NCI-H2196 treated with DMSO at 0.1 percent for 48 hours (cell line): ENCODE results near the gene SPATA1.
A peak's percentile ranks its signal among the peaks of the same experiment; 100 is the strongest.
"Not testable (repeated sequence)": the region's sequence is repeated elsewhere in the genome, so short reads cannot be mapped to it uniquely, and the experiment has no call there.

Experiments used
- DNase-seq: peaks from one replicate; lab custom pipeline; 2025; ENCODE audit not compliant: unreplicated experiment; lab: John Stamatoyannopoulos, UW

The SPATA1 gene, protein sequence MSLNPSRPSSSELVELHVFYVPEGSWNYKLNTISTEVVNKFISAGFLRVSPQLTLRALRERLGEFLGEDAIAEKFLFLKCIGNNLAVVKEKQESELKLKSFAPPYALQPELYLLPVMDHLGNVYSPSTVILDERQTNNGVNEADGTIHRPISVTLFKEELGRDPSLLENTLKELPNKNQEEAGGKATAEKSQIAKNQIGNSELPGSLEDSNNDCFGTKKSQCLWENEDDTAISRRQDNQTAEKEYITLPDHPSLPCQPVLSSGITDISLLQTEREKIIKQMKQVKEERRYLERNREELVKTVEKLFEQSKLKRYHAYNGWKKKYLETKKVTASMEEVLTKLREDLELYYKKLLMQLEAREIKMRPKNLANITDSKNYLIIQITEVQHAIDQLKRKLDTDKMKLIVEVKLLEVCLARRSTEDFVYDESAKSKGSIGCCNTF

DNA sequence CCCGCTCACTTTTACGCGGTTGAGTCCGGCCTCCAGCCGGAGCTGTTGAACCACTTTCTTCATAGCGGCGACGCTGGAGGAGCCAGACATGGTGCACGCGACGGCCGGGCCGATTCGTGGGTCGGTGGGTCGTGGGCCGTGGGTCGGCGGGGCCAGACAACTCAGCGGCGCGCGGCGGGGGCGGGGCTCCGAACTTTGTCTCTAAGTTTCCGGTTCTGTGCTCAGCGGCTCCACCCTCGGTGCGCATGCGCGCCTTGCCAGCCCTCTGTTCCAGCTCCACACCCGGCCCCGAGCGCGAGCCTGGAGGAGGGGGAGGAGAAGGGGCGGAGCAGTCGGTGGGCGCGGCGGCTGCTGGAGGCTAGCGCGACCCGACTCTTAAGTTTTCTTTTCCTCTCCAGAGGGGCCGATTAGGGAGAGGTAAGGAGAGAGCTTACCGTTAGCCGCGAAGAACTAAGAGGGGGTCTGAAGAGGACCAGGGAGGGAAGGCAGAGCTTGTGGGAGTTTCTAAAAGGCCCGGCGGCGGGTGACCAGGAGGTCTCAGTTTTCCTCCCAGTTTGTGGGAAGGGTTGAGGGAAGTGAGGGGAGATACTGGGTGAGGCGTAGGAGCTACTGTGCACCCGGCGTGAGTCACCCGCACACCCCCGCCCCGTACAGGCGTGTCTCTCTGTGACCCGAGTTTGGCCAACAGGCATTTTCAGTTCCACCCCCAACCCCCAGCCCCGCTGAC, at the start of gene SPATA1, which contains the start of gene GNG5:
Gene SPATA1 (plus strand): TSS at position 385 of the 727 bp plus-strand sequence. CDS start 9,974 bp downstream, outside the sequence.
Gene GNG5 (minus strand): TSS at position 580 of the 727 bp plus-strand sequence. CDS start 490 bp downstream, at position 90.
- DNase-seq = peak; percentile 91

DNA sequence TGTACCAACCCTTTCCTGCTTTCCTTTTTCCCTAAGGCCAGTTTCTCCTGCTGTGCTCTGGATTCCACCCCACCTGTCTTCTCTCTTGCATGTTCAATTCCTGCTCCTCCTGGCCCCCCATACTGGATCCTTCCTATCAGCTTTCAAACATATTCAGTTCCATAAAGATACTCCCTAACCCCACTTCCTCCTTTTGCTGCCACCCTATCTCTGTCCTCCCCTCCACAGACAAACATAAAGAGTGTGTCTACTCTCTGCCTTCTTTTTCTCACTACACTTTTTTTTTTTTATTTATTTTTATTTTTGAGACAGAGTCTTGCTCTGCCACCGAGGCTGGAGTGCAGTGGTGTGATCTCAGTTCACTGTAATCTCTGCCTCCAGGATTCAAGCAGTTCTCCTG, 44.1 kb upstream of the SPATA1 start:
- no peak for DNase-seq

DNA sequence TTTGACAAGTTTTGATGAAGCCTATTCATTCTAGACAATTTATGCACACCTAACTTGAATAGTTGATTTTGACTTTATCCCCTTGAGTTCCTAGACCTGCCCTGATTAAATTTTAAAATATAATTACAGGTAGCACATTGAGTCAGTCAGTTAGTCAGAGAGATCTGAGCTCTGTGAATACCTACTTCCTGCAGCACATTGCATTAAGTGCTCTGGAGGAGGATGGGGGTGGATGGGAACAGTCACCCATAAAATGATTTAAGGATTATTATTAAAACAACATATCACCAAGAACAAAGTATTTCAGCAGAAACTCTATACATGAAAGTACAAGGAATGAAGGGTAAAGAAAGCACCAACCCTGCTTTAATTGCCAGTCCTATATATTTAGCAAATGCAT, 38.9 kb upstream of the SPATA1 start:
- no peak for DNase-seq

DNA sequence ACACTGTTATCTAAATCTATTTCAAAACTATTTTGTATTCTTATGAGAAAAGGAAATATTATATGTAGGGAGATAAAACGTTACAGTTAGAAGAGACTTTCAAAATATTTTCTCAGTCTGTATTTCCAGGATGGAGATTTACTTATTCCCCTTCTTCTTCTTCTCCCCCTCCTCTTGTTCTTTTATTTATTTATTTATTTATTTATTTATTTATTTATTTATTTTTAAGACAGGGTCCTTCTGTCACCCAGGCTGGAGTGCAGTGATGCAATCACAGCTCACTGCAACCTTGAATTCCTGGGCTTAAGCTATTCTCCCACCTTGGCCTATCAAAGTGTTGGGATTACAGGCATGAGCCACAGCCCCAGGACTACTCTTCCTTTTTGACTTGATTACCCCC, 30.0 kb upstream of the SPATA1 start:
- DNase-seq = no peak

DNA sequence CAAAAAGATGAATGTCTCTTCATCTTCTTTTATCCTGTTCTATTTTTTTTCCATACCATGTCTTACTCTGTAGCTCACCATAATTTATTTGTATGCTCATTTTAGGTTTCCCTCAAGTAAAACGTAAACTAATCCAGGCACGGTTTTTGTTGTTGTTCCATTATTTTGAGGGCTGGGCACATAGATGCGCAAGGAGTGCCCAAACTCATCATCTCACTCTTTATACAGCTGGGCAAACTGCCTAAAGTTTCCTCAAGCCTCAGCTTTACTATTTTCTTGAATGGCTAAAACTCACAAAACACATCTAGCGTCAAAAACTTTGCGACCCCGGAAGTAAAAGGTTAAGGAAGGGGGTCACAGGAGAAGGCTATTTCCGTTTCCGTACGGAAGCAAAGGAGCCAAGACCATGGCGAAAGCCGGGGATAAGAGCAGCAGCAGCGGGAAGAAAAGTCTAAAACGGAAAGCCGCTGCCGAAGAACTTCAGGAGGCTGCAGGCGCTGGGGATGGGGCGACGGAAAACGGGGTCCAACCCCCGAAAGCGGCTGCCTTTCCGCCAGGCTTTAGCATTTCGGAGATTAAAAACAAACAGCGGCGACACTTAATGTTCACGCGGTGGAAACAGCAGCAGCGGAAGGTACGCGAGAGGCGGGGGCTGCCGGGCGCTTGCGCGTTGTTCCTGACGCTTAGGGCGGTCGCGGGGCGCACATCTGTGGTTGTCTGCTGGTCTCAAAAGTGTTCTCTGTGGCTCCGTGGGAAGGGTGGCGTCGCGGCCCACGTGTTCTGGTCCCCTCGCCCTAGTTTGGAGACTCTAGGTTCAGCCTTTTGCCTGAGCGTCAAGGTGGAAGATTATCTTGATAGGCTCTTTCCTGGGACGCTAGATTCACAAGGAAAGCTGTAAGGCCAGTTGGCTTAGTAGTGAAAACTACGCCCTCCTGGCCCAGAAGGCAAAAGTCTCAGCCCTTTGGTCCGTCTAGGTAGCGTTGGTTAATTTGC, 27.0 kb upstream of the SPATA1 start, which contains the start of gene RPF1:
Gene RPF1 (plus strand): TSS at position 391 of the 993 bp plus-strand sequence. CDS start 16 bp downstream, at position 407.
- peak; percentile 36 for DNase-seq

DNA sequence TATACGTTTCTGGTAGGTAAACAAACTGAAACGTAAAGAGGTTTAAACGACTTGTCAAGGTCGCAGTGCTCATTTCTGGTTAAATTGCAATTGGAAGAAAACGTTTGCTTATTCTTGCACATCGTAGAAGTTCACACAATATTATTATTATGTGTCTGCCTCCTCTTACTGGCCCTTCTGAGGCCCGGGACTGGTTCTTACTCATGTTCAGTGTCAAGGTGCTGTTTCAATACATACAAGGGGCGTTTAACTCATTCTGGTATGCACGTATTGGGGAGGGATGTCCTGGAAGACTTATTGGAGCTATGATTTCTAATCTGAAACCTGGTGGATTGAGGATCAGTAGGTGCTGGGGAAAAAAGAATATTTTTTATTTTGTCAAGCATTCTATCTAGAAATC, 26.2 kb upstream of the SPATA1 start:
- no peak for DNase-seq

DNA sequence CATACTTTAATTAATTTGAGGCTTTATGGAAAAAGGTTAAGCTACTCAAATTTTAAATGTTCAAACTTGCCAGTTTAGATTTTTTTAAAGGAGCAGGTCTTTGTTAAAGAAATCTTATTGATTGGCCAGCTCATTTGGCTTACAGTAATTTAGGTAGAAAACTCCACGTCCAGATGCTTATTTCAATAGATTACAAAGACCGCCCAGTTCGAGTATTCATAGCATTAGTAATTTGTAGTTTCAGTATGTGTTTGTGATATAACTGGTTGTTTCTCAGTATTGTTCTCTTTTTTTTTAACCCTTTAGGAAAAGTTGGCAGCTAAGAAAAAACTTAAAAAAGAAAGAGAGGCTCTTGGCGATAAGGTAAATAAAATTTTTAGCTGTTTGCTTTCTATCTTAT, 25.5 kb upstream of the SPATA1 start:
- DNase-seq = no peak

DNA sequence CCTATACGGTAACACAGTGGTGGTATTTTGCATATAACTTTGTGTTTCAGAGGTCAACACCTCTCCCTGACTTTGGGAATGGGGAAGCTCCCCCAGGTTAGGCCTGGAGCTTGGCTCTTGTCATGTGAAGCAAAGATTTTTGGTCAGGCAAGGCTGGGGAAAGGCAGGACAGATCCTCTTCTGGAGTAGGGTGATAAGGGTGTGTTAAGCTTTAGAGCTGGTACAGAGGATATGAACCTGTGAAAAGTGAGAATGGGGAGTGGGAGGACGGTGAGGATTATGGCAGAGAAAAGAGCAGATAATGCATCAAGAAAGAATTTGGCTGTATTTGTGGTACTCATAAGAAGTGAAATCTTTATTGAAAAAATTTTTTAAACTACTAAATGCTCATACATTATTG, 24.9 kb upstream of the SPATA1 start:
- no peak for DNase-seq

DNA sequence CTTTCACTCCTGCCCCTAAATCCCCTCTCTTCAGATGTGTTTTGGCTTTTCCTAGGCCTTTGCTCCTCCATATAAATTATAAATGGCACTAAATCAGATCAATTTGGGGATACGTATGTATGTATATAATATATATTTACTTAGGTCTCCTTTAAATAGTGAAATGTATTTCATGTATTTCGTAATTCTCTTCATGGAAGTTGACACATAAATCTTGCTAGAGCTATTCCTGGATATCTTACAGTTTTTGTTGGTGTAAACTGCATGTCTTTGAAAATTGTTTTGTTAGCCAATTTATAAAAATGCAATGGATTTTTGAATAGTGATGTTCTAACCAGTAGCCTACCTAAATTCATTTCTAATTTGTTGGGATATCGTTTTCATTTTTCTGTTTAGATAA, 18.1 kb upstream of the SPATA1 start:
- DNase-seq = no peak

DNA sequence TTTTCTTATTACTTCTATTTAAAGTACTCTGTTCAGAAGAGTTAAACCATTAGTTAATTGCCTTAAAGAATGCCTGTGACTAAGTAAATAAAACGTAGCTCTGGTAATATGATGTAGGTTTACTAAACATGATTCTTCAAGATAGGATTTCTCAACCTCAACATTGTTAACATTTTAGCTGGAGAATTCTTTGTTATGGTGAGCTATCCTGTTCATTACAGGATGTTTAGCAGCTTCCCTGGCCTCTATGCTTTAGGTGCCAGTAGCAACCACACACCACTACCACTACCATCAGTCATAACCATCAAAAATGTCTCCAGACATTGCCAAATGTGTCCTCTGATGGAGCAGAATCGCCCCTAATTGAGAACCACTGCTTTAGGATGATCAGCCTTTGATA, 16.4 kb upstream of the SPATA1 start:
- no peak for DNase-seq

DNA sequence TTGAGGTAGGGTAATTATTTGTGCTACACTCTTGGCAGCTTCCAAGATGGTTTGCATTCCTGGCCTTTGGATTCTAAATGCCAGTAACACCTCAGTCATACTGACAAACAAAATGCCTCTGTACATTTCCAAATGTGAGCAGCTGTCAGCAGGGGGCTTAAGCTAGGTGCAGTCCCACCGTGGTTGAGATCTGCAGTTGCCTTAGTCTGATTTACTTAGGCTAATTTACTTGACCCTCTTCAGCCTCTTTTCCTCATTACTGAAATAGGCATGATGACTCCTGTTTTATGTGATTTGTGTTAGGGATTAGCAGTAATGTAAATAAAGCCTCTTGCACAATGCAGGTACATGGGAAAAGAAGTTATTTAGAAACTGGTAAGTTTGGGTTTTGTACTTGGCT, 13.5 kb upstream of the SPATA1 start:
- no peak for DNase-seq

DNA sequence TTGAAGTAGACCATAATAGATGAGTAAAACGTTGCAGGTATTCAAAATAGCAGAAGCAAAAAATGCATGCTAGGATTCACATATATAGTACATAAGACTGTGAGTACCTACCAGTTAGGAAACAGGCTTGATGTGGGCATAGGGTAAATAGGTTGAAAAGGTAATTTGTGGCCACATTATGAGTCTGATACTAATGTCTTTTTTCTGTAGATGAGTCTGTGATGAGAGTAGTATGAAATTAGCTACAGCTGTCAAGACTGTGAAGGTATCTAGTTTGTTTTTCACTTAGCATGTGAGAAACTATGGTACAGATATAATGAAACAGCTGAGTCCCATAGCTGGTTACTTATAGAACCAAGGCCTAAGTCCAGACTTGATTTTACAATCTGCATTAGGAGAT, 12.4 kb upstream of the SPATA1 start:
- DNase-seq = no peak

DNA sequence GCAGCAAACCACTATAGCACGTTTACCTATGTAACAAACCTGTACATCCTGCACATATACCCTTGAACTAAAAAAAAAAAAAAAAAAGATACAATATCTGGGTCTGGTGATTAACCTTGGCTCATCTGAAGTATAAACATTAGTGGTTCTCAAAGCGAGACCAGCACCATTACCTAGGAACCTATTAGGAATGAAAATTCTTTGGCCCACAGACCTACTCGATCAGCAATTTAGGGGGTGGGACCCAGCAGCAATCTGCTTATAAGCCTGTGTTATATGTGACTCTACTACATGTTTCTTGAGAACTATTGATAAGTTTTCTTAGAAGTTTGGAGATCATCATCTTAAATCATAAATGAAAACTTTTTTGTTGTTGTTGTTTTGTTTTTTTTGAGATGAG, 9.7 kb upstream of the SPATA1 start:
- DNase-seq = no peak

DNA sequence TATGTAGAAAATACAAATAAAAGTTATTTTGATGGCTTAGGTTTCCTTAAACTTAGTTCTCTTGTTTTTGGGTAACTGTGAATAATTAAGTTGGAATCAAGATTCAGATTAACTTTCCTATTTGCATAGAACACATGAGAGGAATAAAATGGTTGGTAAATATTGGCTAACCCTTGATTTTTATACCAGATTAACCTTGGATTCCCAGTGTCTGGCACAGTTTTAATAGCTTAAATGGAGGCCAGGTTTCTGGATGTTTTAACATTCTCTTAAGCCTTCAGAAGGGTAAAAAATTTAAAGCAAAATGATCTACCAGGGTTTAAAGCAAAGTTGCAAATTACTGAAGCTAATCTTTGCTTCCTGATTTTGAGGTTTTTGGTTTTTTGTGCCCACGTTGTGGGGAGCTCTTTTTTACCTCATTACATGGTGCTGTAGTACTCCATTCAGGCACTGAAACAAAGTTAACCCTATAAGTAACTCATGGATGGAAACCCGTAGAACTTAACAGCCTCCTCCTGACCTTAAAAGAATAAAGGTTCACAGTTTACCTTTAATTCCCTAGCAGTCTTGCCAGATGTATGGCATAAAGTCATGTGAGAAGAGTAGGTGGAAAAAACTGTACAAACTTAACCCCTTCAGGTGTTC, 8.4 kb upstream of the SPATA1 start:
- DNase-seq = no peak

DNA sequence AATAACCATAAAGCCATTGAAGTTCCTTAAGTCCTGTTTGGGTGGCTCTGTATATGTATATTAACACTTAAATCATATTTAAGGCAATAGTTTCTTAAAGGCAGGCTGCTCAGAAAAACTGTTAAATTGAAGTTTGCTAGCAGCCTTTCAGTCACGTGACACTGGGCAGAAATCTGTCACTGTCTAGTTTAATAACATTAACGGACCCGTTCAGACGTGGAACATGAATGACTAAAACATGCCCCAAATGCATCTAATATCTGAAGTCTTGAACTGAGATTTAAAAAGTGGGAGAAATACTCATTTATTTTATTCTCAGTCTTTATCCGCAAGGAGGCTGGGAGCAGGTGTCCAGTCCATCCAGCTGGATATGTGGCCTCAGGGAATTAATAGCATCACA, 3.3 kb upstream of the SPATA1 start:
- no peak for DNase-seq

DNA sequence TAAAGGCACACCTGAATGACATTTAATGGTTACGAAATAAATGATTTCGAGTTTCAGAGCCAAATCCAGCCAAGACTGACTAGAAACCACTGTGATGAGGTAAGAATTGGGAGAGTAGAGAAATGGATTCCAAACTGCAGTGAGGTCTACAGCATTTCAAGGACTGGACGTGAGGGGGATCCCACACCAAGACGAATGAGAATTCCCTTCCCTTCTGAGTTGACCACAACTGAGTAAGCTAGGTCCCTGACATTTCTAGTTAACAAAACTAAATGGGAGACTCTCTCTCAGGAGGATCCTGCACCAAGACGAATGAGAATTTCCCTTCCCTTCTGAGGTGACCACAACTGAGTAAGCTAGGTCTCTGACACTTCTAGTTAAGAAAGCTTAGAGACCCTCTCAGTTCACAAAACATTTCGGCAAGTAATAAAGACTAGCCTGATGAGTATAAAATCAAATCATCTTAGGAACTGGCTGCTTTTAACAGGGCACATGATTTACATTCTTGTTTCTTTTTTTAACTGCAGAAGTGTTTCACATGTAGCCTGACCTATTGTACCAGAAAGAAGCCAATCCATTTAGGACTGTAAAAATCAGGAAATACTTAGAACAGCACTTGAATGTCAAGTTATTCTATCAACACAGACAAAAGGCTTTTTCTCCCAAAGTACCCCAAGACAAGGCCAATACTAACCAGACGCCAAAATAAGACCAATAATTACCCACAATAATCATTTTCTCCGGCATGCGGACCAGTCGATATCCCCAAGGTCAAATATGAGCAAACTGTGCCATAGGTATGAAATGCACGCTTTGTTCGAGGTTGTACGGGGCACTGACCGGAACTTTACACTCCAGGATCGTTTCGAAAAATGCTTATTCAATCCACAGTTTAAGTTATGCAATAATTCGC, 1.4 kb upstream of the SPATA1 start:
- no peak for DNase-seq

DNA sequence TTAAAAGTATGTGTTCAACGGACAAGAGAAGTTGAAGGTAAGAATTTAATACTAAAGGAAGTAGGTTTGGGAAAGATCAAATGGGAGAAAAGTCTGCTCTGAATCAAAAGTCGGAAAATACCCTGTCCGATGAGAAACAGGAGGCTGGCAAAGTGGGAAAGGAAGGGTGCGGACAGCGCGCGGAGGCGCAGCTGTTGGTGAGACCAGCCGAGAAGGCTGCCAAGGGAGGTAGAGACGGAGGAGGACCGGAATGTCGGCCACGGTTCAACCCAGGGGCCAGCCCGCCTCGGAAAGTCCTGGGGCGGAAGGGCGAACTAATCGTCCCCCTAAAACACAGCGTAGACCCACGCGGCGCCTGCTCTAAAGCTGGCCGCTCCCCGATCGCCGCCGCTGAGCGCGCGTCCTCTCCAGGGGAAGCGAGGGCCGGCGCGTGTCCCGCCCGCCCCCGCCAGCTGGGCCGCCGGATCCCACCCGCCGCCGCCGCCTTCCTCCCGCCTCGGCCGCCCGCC, 639 bp upstream of the SPATA1 start:
- DNase-seq = no peak

DNA sequence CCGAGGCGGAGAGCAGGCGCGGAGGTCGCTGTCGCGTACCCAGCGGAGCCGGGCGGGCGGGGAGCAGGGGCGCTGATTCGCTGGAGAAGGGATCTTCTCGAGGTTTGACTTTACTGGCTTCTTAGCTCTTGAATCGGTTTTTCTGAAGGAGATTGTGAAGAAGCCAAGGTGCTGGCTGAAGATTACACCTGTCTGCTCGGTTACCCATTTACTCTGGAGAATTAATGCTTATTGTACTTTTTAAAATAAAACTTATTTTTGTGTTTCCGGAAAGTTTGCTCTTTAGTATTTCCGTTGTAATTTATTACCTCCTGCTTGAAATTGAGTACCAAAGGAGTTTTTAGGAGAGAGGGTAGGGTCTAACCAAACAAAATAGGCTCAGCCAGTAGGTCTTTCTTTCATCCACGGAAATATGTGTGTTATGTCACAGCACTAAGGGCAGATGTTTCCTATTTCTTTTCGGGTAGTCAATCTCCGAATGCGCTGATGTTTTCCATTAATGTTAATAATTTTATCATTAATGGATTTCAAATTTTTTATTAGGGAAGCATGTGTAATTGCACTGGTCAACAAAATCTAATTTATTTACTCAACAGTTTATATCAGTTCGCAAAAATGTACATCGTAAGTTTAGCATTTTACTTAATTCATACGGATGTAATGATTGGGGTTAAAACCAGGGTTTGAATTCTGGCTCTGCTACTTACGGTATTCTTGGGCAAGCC, 705 bp downstream of the SPATA1 start:
- DNase-seq = no peak

DNA sequence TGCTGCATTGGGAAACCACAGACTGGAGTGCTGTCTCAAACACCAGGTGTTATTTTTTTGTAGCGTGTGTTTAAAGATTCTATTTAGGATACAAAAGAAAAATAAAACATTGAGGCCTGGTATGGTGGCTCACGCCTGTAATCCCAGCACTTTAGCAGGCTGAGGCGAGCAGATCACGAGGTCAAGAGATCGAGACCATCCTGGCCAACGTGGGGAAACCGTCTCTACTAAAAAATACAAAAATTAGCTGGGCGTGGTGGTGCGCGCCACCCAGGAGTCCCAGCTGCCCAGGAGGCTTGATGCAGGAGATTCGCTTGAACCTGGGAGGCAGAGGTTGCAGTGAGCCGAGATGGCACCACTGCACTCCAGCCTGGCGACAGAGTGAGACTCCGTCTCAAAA, 1.7 kb downstream of the SPATA1 start:
- not testable (repeated sequence) for DNase-seq
